GM19328 (cell line): ENCODE results near the gene CBFA2T2.
"Not testable (repeated sequence)": the region's sequence is repeated elsewhere in the genome, so short reads cannot be mapped to it uniquely, and the experiment has no call there.

ENCODE experiments used
- ATAC-seq: cut with Tn5 transposase; IDR thresholded peaks from one replicate; pipeline ENCODE4 v1.9.1; 2021; ENCODE audit warnings: mild to moderate bottlenecking, moderate library complexity; ENCODE audit not compliant: unreplicated experiment

Gene CBFA2T2

GRCh38 chr20:33621717-33622400 is 132.0 kb downstream of the CBFA2T2 start:
- no peak for ATAC-seq

- no peak for ATAC-seq
Measured at GRCh38 chr20:33622705-33623365, 132.9 kb downstream of the CBFA2T2 start.

GRCh38 chr20:33624399-33624798 is 134.5 kb downstream of the CBFA2T2 start:
- ATAC-seq, result no peak

- no peak for ATAC-seq
Measured at GRCh38 chr20:33626190-33626589, 136.3 kb downstream of the CBFA2T2 start.

- ATAC-seq, result no peak
Measured at GRCh38 chr20:33627577-33628216, 137.8 kb downstream of the CBFA2T2 start.

GRCh38 chr20:33629533-33629932 is 139.6 kb downstream of the CBFA2T2 start:
- ATAC-seq, result no peak

GRCh38 chr20:33629979-33630378 is 140.1 kb downstream of the CBFA2T2 start:
- no peak for ATAC-seq

- no peak for ATAC-seq
Measured at GRCh38 chr20:33630507-33630906, 140.6 kb downstream of the CBFA2T2 start.

- ATAC-seq, result not testable (repeated sequence)
Measured at GRCh38 chr20:33631910-33632309, 142.0 kb downstream of the CBFA2T2 start.

GRCh38 chr20:33635341-33635740 is 145.4 kb downstream of the CBFA2T2 start:
- no peak for ATAC-seq

- no peak for ATAC-seq
Measured at GRCh38 chr20:33636776-33637175, 146.9 kb downstream of the CBFA2T2 start.

- ATAC-seq, result no peak
Measured at GRCh38 chr20:33640287-33640686, 150.4 kb downstream of the CBFA2T2 start.

- ATAC-seq, result no peak
Measured at GRCh38 chr20:33644313-33645071, 154.6 kb downstream of the CBFA2T2 start.

- ATAC-seq, result no peak
Measured at GRCh38 chr20:33645072-33645358, 155.1 kb downstream of the CBFA2T2 start.

- ATAC-seq, result no peak
Measured at GRCh38 chr20:33645396-33645795, 155.5 kb downstream of the CBFA2T2 start.

GRCh38 chr20:33646191-33646590 is 156.3 kb downstream of the CBFA2T2 start:
- ATAC-seq, result no peak

- not testable (repeated sequence) for ATAC-seq
Measured at GRCh38 chr20:33646959-33647602, 157.2 kb downstream of the CBFA2T2 start.

GRCh38 chr20:33647603-33648395 is 157.9 kb downstream of the CBFA2T2 start:
- ATAC-seq, result no peak

GRCh38 chr20:33648396-33649004 is 158.6 kb downstream of the CBFA2T2 start:
- ATAC-seq, result no peak

GRCh38 chr20:33649201-33649681 is 159.3 kb downstream of the CBFA2T2 start:
- ATAC-seq, result no peak
